Panc1 (cell line): ENCODE results near the gene GNS. TPM values are rescaled to one million over a fixed set of nuclear protein-coding genes. Genes with fewer than 3 reads are reported as not detected.

ENCODE experiments used
- ATAC-seq: fragments of 200-7000 bp; cut with Tn5 transposase; 2 replicates; pipeline ENCODE4 v1.9.1; 2020; ENCODE audit warnings: mild to moderate bottlenecking, moderate library complexity
- Bru-seq: library from RNA; stranded (reverse); fragments of 400-500 nt; gene quantifications from one replicate; lab custom pipeline; 2021; lab: Mats Ljungman, UMichigan
- BruChase-seq, 2 experiments: library from RNA; stranded (reverse); fragments of 400-500 nt; gene quantifications; one replicate each; lab custom pipeline; 2021; lab: Mats Ljungman, UMichigan
- BruUV-seq: library from RNA; stranded (reverse); fragments of 400-500 nt; replicated peaks from 2 replicates; lab custom pipeline; 2021; lab: Mats Ljungman, UMichigan
- CTCF ChIA-PET: fragments of 300-600 bp; sonication (Branson Sonifier 250); formaldehyde crosslinking; loops from one replicate; lab custom pipeline; 2022; ENCODE audit warnings: antibody characterized with exemption; lab: Charles Lee
- POLR2A ChIA-PET: fragments of 300-600 bp; sonication (Branson Sonifier 250); formaldehyde crosslinking; loops from one replicate; lab custom pipeline; 2022; ENCODE audit warnings: antibody characterized with exemption; lab: Charles Lee
- DNase-seq: peaks from one replicate; pipeline ENCODE4 v3.0.0-alpha.2; 2010; ENCODE audit warnings: low read depth, low spot score
- H3K27ac ChIP-seq: 2 replicates; pipeline ENCODE4 v1.5.1; 2011; ENCODE audit warnings: mild to moderate bottlenecking, low read length, inconsistent platforms
- H3K27me3 ChIP-seq: fragments of 200-500 bp; sonication (Bioruptor generic); 2 replicates; pipeline ENCODE4 v1.6.0; 2014; ENCODE audit warnings: low read length, inconsistent platforms; ENCODE audit not compliant: control insufficient read depth, insufficient read depth
- H3K36me3 ChIP-seq: fragments of 200-500 bp; sonication (Bioruptor generic); 2 replicates; pipeline ENCODE4 v1.5.1; 2014; ENCODE audit warnings: inconsistent platforms, mild to moderate bottlenecking, low read length, moderate library complexity; ENCODE audit not compliant: control insufficient read depth, insufficient read depth
- H3K4me1 ChIP-seq: 2 replicates; pipeline ENCODE4 v1.5.1; 2011; ENCODE audit warnings: inconsistent platforms, mild to moderate bottlenecking, low read length, moderate library complexity; ENCODE audit not compliant: control insufficient read depth, insufficient read depth
- H3K4me3 ChIP-seq, 2 experiments: 2 replicates each; pipeline ENCODE4 v1.5.1; 2011 to 2012; ENCODE audit warnings: low read depth in 2 of 2, low read length in 2 of 2, mild to moderate bottlenecking in 2 of 2, inconsistent platforms in 1 of 2, moderate library complexity in 1 of 2
- H3K9me3 ChIP-seq: fragments of 200-500 bp; sonication (Bioruptor generic); 2 replicates; pipeline ENCODE4 v1.5.1; 2014; ENCODE audit warnings: low read depth, mild to moderate bottlenecking, inconsistent platforms, low read length, moderate library complexity; ENCODE audit not compliant: control insufficient read depth, insufficient read depth
- POLR2AphosphoS5 ChIP-seq: IDR thresholded peaks from 2 replicates; pipeline ENCODE4 v1.6.1; 2012; ENCODE audit warnings: mild to moderate bottlenecking, low read depth, low read length, moderate library complexity
- REST ChIP-seq, 2 experiments: IDR thresholded peaks; 2 replicates each; pipeline ENCODE4 v1.6.1; 2011 to 2012; ENCODE audit warnings: low read depth in 2 of 2, control low read depth in 1 of 2, low read length in 1 of 2, mild to moderate bottlenecking in 1 of 2, moderate library complexity in 1 of 2; ENCODE audit not compliant: insufficient read depth in 1 of 2
- SIN3A ChIP-seq: IDR thresholded peaks from 2 replicates; pipeline ENCODE4 v1.6.1; 2012; ENCODE audit warnings: low read depth, mild to moderate bottlenecking, low read length, moderate library complexity, borderline replicate concordance; ENCODE audit not compliant: insufficient read depth
- TCF7L2 ChIP-seq: IDR thresholded peaks from 2 replicates; pipeline ENCODE4 v1.6.1; 2011; ENCODE audit warnings: mild to moderate bottlenecking, low read depth, low read length, inconsistent platforms
- in situ Hi-C: cut with HindIII; loops from 2 replicates; pipeline ENCODE4 v1.10.0; 2016; ENCODE audit warnings: low sequenced_read_pairs, low pct_unique_long_range_greater_than_20kb
- intact Hi-C: fragments of 100-400 bp; cut with micrococcal nuclease; formaldehyde crosslinking; loops from one replicate; pipeline ENCODE4 v1.10.0; 2022; ENCODE audit not compliant: unreplicated experiment
- long read RNA-seq: library from polyadenylated mRNA; unstranded; transcript quantifications from one replicate; pipeline ENCODE4 v2.0.0, GENCODE V29; 2021; ENCODE audit not compliant: unreplicated experiment
- polyA plus RNA-seq: library from polyadenylated mRNA; unstranded; fragments of >200 nt; gene quantifications from one replicate; pipeline ENCODE4 v1.2.1, GENCODE V29; 2012; ENCODE audit warnings: missing spikeins; ENCODE audit not compliant: insufficient read length
- total RNA-seq: library from RNA; stranded (reverse); gene quantifications from one replicate; pipeline ENCODE4 v1.2.1, GENCODE V29; 2021; ENCODE audit not compliant: unreplicated experiment
- TF ChIP-seq, protein P1 (sequence below): fragments of 450-650 bp; IDR thresholded peaks from 2 replicates; pipeline ENCODE4 v1.5.1; 2017; ENCODE audit warnings: mild to moderate bottlenecking

The GNS gene
- total RNA-seq (117 TPM), Bru-seq, nascent RNA (percentile 76 among the genes with signal in this experiment), BruChase-seq, experiment 1, labeled RNA remaining after a 2-hour chase (percentile 78 among the genes with signal in this experiment), BruChase-seq, experiment 2, labeled RNA remaining after a 6-hour chase (percentile 88 among the genes with signal in this experiment)
- polyA plus RNA-seq = 66.9 TPM
- long read RNA-seq, full-length matches to known transcripts = 177 of 261 reads
- long read RNA-seq, partial matches to known transcripts = 14 of 261 reads
- long read RNA-seq, other reads (novel, unspliced or antisense) = 70 of 261 reads

DNA sequence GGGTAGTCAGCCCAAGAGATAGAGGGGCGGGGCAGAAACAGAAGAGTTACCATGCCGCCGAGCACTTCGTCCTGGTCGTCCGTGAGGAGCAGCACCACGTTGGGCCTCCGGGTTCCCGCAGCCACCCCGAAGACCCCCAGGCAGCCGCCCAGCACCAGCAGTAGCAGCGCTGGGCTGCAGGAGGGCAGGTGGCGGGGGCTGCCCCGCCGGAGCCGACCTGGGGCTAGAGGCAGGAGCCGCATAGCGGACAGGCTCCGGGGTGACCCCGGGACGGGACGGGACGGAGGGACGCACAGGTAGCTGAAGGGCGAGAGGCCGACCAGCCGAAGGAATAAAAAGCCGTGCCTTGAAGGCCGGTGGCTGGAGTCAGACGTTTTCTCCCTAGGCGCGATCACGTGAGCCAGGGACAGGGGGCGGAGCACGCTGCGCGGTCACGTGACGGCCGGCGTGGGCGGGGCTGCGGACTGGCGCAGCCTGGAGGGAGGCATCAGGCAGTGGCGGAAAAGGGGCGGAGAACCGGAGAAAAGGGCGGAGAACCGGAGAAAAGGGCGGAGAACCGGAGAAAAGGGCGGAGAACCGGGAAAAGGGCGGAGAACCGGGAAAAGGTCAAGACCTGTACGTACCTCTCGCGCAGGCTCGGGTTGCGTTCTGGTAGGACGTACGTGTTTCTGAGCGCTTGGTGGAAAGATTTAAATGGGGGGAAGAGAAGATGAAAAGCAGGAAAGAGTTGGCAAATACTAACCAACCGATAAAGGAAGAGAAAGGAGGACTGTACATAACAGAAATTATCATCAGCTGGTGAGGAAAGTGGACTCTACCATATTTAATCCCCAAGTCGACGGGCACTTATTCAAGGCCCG lies at the start of gene GNS:
Gene GNS, minus strand, starts transcription at position 372 of the 860 bp plus-strand sequence. Its CDS starts 130 bp downstream, at position 242.
- Histone ChIP-seq H3K4me3 (peak within 1 kb of the TSS; percentile 99 to 100), H3K4me1 (peaks cover 8% of the 10 kb centered on the region; the same call in 1 of the 2 replicates), H3K27ac (peak within 1 kb of the TSS; percentile 95), H3K9me3 (no peaks in the 10 kb centered on the region), H3K36me3 (no peaks in the 10 kb centered on the region; the same call in 1 of the 2 replicates), H3K27me3 (no peaks in the 10 kb centered on the region)
- POLR2A ChIA-PET = no interaction called here
- TF ChIP-seq REST (IDR thresholded peaks at IDR 0.05; ENCODE audit: insufficient read depth in 1 of 2, low read depth in 2 of 2, low read length in 1 of 2) (no peak), SIN3A (peak; percentile 92), TCF7L2 (0 out of 2 replicates have a peak, but pooled peaks have one; percentile 16), POLR2AphosphoS5 (peak; percentile 52; the same call in 1 of the 2 replicates)
- TF ChIP-seq, protein P1, sequence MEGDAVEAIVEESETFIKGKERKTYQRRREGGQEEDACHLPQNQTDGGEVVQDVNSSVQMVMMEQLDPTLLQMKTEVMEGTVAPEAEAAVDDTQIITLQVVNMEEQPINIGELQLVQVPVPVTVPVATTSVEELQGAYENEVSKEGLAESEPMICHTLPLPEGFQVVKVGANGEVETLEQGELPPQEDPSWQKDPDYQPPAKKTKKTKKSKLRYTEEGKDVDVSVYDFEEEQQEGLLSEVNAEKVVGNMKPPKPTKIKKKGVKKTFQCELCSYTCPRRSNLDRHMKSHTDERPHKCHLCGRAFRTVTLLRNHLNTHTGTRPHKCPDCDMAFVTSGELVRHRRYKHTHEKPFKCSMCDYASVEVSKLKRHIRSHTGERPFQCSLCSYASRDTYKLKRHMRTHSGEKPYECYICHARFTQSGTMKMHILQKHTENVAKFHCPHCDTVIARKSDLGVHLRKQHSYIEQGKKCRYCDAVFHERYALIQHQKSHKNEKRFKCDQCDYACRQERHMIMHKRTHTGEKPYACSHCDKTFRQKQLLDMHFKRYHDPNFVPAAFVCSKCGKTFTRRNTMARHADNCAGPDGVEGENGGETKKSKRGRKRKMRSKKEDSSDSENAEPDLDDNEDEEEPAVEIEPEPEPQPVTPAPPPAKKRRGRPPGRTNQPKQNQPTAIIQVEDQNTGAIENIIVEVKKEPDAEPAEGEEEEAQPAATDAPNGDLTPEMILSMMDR = no peak
- no TSS peak for BruUV-seq
- DNase-seq (peak; percentile 67), ATAC-seq (peak; percentile 97)
- CTCF ChIA-PET = no interaction called here
- in situ Hi-C loops (no loop called here), intact Hi-C loops (no loop called here)

DNA sequence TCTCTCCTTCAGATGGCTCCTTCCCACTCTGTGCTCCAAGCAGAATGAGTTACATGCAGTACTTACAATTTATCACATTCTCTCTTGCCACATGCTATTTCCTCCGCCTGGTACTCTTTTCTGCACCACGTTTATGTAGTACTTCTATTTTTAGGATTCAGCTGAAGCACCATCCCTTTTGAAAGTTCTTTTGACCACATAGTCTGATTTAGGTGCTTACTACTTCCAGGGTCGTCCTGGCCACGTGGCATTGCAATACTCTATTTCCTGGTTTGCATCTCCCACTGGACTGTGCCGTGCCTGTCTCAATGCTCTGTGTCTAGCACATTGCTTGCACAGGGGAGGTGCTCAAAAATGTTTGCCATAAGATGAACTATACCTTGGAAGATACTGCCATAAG lies 48.9 kb upstream of the GNS start:
- TF ChIP-seq SIN3A (no peak), POLR2AphosphoS5 (no peak), TCF7L2 (no peak), REST (IDR thresholded peaks at IDR 0.05; ENCODE audit: insufficient read depth in 1 of 2, low read depth in 2 of 2, low read length in 1 of 2) (no peak)
- TF ChIP-seq, protein P1 = no peak
- BruUV-seq = no TSS peak
- no peaks in the 10 kb centered on the region for H3K4me1 ChIP-seq
- H3K27me3 ChIP-seq = no peaks in the 10 kb centered on the region
- no peaks in the 10 kb centered on the region for H3K9me3 ChIP-seq
- DNase-seq = no peak
- no peak overlapping the region for H3K4me3 ChIP-seq
- CTCF ChIA-PET = no interaction called here
- no peak for ATAC-seq
- in situ Hi-C loops (no loop called here), intact Hi-C loops (no loop called here)
- POLR2A ChIA-PET = no interaction called here
- no peaks in the 10 kb centered on the region for H3K36me3 ChIP-seq
- H3K27ac ChIP-seq = no peak overlapping the region
